ENCODE measurements around the gene SPACA7. TPM values are rescaled to one million over a fixed set of nuclear protein-coding genes. Genes with fewer than 3 reads are reported as not detected.
"Not testable (repeated sequence)": the region's sequence is repeated elsewhere in the genome, so short reads cannot be mapped to it uniquely, and the experiment has no call there.

Gene SPACA7
- total and polyA plus RNA-seq, 10 of the 15 experiments (the other 5 are each of a cell fraction or from before 2014, with no cell fraction given), result not detected

GRCh38 chr13:112392719-112393118 lies 16.6 kb downstream of the SPACA7 start:
- H3K9me3 ChIP-seq (replicated peaks; ENCODE audit: control insufficient read depth, insufficient read depth, low read length), result no peaks in the 10 kb centered on the region
- intact Hi-C loops (cut with micrococcal nuclease; ENCODE audit: unreplicated experiment) (no loop called here), in situ Hi-C loops (cut with MboI) (no loop called here)
- TF ChIP-seq NKRF (conservative IDR thresholded peaks at IDR 0.05), result no peak
- no peak for TF ChIP-seq PBX3 (IDR thresholded peaks at IDR 0.05; ENCODE audit: insufficient replicate concordance, low read depth, low read length)
- TF ChIP-seq YY1 (IDR thresholded peaks at IDR 0.05; ENCODE audit: low read depth, low read length), result no peak
- TF ChIP-seq E4F1 (IDR thresholded peaks at IDR 0.05; ENCODE audit: borderline replicate concordance, partially characterized antibody), result no peak
- TF ChIP-seq BHLHE40 (IDR thresholded peaks at IDR 0.05; ENCODE audit: borderline replicate concordance in 1 of 2, low read depth in 2 of 2, low read length in 1 of 2), result no peak
- TF ChIP-seq NFYB (IDR thresholded peaks at IDR 0.05; ENCODE audit: insufficient read depth, low read depth, low read length), result no peak
- no peak for TF ChIP-seq YBX1 (IDR thresholded peaks at IDR 0.05)
- TF ChIP-seq ZNF217 (IDR thresholded peaks at IDR 0.05), result no peak
- TF ChIP-seq NR2C1 (IDR thresholded peaks at IDR 0.05), result no peak
- TF ChIP-seq MEF2A (IDR thresholded peaks at IDR 0.05; ENCODE audit: insufficient read depth, low read depth, low read length), result no peak
- no peak for TF ChIP-seq HDAC2 (IDR thresholded peaks at IDR 0.05)
- ChIA-PET CTCF (no interaction called here), SMC1A (ENCODE audit: uncharacterized antibody, unreplicated experiment) (no interaction called here), POLR2A (no interaction called here), RAD21 (ENCODE audit: unreplicated experiment) (no interaction called here)
- FAIRE-seq (no peak), ATAC-seq (no peak), DNase-seq (ENCODE audit: low read depth, low spot score) (no peak)
- no peak overlapping the region for H3K27ac ChIP-seq (ENCODE audit: control insufficient read depth, insufficient read depth)
- H3K9ac ChIP-seq (ENCODE audit: control insufficient read depth, insufficient read depth, low read length), result no peak overlapping the region
- H3K4me3 ChIP-seq, result no peak overlapping the region
- H3K4me1 ChIP-seq (ENCODE audit: control insufficient read depth, insufficient read depth, low read length), result no peaks in the 10 kb centered on the region
- H3K36me3 ChIP-seq (ENCODE audit: control insufficient read depth in 2 of 2, insufficient read depth in 2 of 2, low read length in 1 of 2), result no peaks in the 10 kb centered on the region
- no TSS peak for BruUV-seq (replicated peaks)
- no peaks in the 10 kb centered on the region for H3K27me3 ChIP-seq (replicated peaks in 1 of 2; ENCODE audit: control insufficient read depth in 2 of 2, insufficient read depth in 2 of 2, low read length in 1 of 2)
- no peak overlapping the region for H2AFZ ChIP-seq (ENCODE audit: control insufficient read depth, low read depth, low read length)
- no peaks in the 10 kb centered on the region for H4K20me1 ChIP-seq (ENCODE audit: control insufficient read depth, insufficient read depth)
- H3K4me2 ChIP-seq (ENCODE audit: control insufficient read depth, insufficient read depth), result no peak overlapping the region
- no peaks in the 10 kb centered on the region for H3K79me2 ChIP-seq (ENCODE audit: control insufficient read depth, insufficient read depth, low read length)
- WGBS (ENCODE audit: insufficient coverage, insufficient replicate concordance, low lambda C conversion rate, missing lambda C conversion rate), result 40% methylated on average over 4 of the region's 4 CpGs

GRCh38 chr13:112395022-112395421 lies 18.9 kb downstream of the SPACA7 start:
- RAD21 ChIA-PET (ENCODE audit: unreplicated experiment); BruUV-seq (replicated peaks); intact Hi-C loops (cut with micrococcal nuclease; ENCODE audit: unreplicated experiment); H3K79me2 ChIP-seq (ENCODE audit: control insufficient read depth, insufficient read depth, low read length); H3K4me1 ChIP-seq (ENCODE audit: control insufficient read depth, insufficient read depth, low read length); H4K20me1 ChIP-seq (ENCODE audit: control insufficient read depth, insufficient read depth); SMC1A ChIA-PET (ENCODE audit: uncharacterized antibody, unreplicated experiment); FAIRE-seq; CTCF ChIA-PET; H3K27ac ChIP-seq (ENCODE audit: control insufficient read depth, insufficient read depth); H2AFZ ChIP-seq (ENCODE audit: control insufficient read depth, low read depth, low read length); H3K27me3 ChIP-seq (replicated peaks in 1 of 2; ENCODE audit: control insufficient read depth in 2 of 2, insufficient read depth in 2 of 2, low read length in 1 of 2); H3K9me3 ChIP-seq (replicated peaks; ENCODE audit: control insufficient read depth, insufficient read depth, low read length); H3K36me3 ChIP-seq (ENCODE audit: control insufficient read depth in 2 of 2, insufficient read depth in 2 of 2, low read length in 1 of 2); H3K4me2 ChIP-seq (ENCODE audit: control insufficient read depth, insufficient read depth); H3K9ac ChIP-seq (ENCODE audit: control insufficient read depth, insufficient read depth, low read length); POLR2A ChIA-PET; H3K4me3 ChIP-seq; DNase-seq (ENCODE audit: low read depth, low spot score): not testable (repeated sequence)
- in situ Hi-C loops (cut with MboI), result loop anchor here (5.0 kb wide), 1 partner anchor 1443 kb away; no protein-coding TSS in a partner anchor
- ATAC-seq, result peak; percentile 23; the same call in 1 of the 3 replicates
- 43% methylated on average over 16 of the region's 16 CpGs for WGBS (ENCODE audit: insufficient coverage, insufficient replicate concordance, low lambda C conversion rate, missing lambda C conversion rate)
